Chondrocyte (in vitro differentiated cells): ENCODE data around the gene CCL20. TPM values are rescaled to one million over a fixed set of nuclear protein-coding genes. Genes with fewer than 3 reads are reported as not detected.

Experiments used
- DNase-seq: peaks from one replicate; pipeline ENCODE4 v3.0.0; 2021; ENCODE audit warnings: mixed read lengths, low spot score
- H3K27ac Mint-ChIP-seq: one replicate; pipeline ENCODE4 v1.8.0; 2021; ENCODE audit warnings: mild to moderate bottlenecking, moderate library complexity, mixed read lengths; ENCODE audit not compliant: unreplicated experiment
- H3K27me3 Mint-ChIP-seq: 2 replicates; pipeline ENCODE4 v1.8.0; 2021; ENCODE audit warnings: low read depth, mixed read lengths
- H3K36me3 Mint-ChIP-seq: 2 replicates; pipeline ENCODE4 v1.8.0; 2021; ENCODE audit warnings: low read depth, mixed read lengths
- H3K4me1 Mint-ChIP-seq: 2 replicates; pipeline ENCODE4 v1.8.0; 2021; ENCODE audit warnings: low read depth, mild to moderate bottlenecking, mixed read lengths
- H3K4me3 Mint-ChIP-seq: one replicate; pipeline ENCODE4 v1.8.0; 2021; ENCODE audit warnings: mild to moderate bottlenecking, moderate library complexity, mixed read lengths; ENCODE audit not compliant: unreplicated experiment
- H3K9me3 Mint-ChIP-seq: 2 replicates; pipeline ENCODE4 v1.8.0; 2021; ENCODE audit warnings: low read depth, mixed read lengths
- CTCF ChIP-seq: fragments of 200-600 bp; sonication (generic); IDR thresholded peaks from 2 replicates; pipeline ENCODE4 v1.5.0; 2021; ENCODE audit warnings: antibody characterized with exemption, mild to moderate bottlenecking, moderate library complexity
- total RNA-seq: library from RNA; stranded (reverse); gene quantifications from 3 replicates; pipeline ENCODE4 v1.2.1, GENCODE V29; 2021

CCL20 gene
- total RNA-seq, 1 donor from 2014 or later: 0.45 TPM

- peaks cover 44% of the 10 kb centered on the region for H3K4me1 Mint-ChIP-seq
- no peak overlapping the region for H3K4me3 Mint-ChIP-seq
- TF ChIP-seq CTCF: no peak
- no peak overlapping the region for H3K27ac Mint-ChIP-seq
- H3K9me3 Mint-ChIP-seq: peaks cover 4% of the 10 kb centered on the region
- DNase-seq: no peak
- H3K27me3 Mint-ChIP-seq: no peaks in the 10 kb centered on the region
- no peaks in the 10 kb centered on the region for H3K36me3 Mint-ChIP-seq
Measured at GRCh38 chr2:227848586-227848985, 34.9 kb downstream of the CCL20 start.

GRCh38 chr2:227849906-227850305 is 36.3 kb downstream of the CCL20 start:
- Mint-ChIP-seq H3K27me3 (no peaks in the 10 kb centered on the region), H3K9me3 (peaks cover 7% of the 10 kb centered on the region), H3K4me3 (no peak overlapping the region), H3K36me3 (no peaks in the 10 kb centered on the region), H3K27ac (no peak overlapping the region), H3K4me1 (peaks cover 55% of the 10 kb centered on the region)
- no peak for TF ChIP-seq CTCF
- no peak for DNase-seq

GRCh38 chr2:227853204-227853629 is 39.6 kb downstream of the CCL20 start:
- H3K4me3 Mint-ChIP-seq: no peak overlapping the region
- peak overlapping the region; percentile 74 for H3K27ac Mint-ChIP-seq
- TF ChIP-seq CTCF: no peak
- no peak for DNase-seq
- H3K36me3 Mint-ChIP-seq: no peaks in the 10 kb centered on the region
- no peaks in the 10 kb centered on the region for H3K27me3 Mint-ChIP-seq
- H3K9me3 Mint-ChIP-seq: peaks cover 10% of the 10 kb centered on the region
- peaks cover 71% of the 10 kb centered on the region for H3K4me1 Mint-ChIP-seq

- H3K4me1 Mint-ChIP-seq: peaks cover 71% of the 10 kb centered on the region
- H3K4me3 Mint-ChIP-seq: no peak overlapping the region
- no peaks in the 10 kb centered on the region for H3K36me3 Mint-ChIP-seq
- TF ChIP-seq CTCF: no peak
- DNase-seq: no peak
- H3K27ac Mint-ChIP-seq: peak overlapping the region; percentile 74
- H3K27me3 Mint-ChIP-seq: no peaks in the 10 kb centered on the region
- peaks cover 10% of the 10 kb centered on the region for H3K9me3 Mint-ChIP-seq
Measured at GRCh38 chr2:227853765-227854271, 40.2 kb downstream of the CCL20 start.

GRCh38 chr2:227855440-227855839 is 41.8 kb downstream of the CCL20 start:
- Mint-ChIP-seq H3K9me3 (peaks cover 7% of the 10 kb centered on the region), H3K27me3 (no peaks in the 10 kb centered on the region), H3K36me3 (no peaks in the 10 kb centered on the region), H3K4me1 (peaks cover 72% of the 10 kb centered on the region), H3K27ac (no peak overlapping the region), H3K4me3 (no peak overlapping the region)
- DNase-seq: no peak
- TF ChIP-seq CTCF: no peak
